HAP-1 (cell line): ENCODE data around the gene ARMH4.

Source experiments
- DNase-seq, 2 experiments: peaks; one replicate each; pipeline ENCODE4 v3.0.0-alpha.2; 2016 to 2020; ENCODE audit warnings: low spot score in 2 of 2
- H3K27me3 ChIP-seq: fragments of 250-450 bp; sonication (Bioruptor Pico); 2 replicates; pipeline ENCODE4 v1.5.1; 2020; ENCODE audit warnings: low read depth, mild to moderate bottlenecking, moderate library complexity
- H3K36me3 ChIP-seq: fragments of 250-450 bp; sonication (Bioruptor Pico); replicated peaks from 2 replicates; pipeline ENCODE4 v1.5.1; 2020; ENCODE audit warnings: mild to moderate bottlenecking
- H3K4me1 ChIP-seq: fragments of 250-450 bp; sonication (Bioruptor Pico); 2 replicates; pipeline ENCODE4 v1.5.1; 2020; ENCODE audit warnings: mild to moderate bottlenecking
- H3K4me3 ChIP-seq: fragments of 250-450 bp; sonication (Bioruptor Pico); 2 replicates; pipeline ENCODE4 v1.5.1; 2020; ENCODE audit warnings: mild to moderate bottlenecking, moderate library complexity
- H3K9me3 ChIP-seq: fragments of 250-450 bp; sonication (Bioruptor Pico); 2 replicates; pipeline ENCODE4 v1.5.1; 2020; ENCODE audit warnings: mild to moderate bottlenecking, moderate library complexity
- in situ Hi-C: fragments of 300-500 bp; cut with MboI; formaldehyde crosslinking; loops from 3 replicates; pipeline ENCODE4 v1.14.3; 2020; ENCODE audit warnings: low sequenced_read_pairs, inconsistent platforms, mixed read lengths

Gene ARMH4

DNA sequence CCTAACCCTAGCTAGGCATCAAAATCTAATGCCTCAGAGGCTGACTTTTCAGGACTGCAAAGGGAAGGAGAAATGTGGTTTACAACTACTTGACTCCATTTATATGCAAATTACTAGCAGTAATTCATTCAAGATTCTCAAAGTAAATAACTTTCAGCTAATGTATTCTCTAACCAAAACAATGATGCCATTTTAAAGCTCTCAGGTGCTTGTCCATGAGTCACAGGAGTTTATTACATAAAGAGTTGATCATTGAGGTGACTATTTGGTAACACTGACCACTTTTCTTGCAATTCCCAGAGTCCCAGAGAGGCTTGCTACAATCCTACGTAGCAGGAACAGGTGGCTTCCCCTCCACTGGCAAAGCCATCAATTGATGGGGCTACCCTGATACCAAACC is 177.1 kb downstream of the ARMH4 start:
- in situ Hi-C loops = no loop called here
- Histone ChIP-seq H3K4me1 (peaks cover 3% of the 10 kb centered on the region; the same call in 1 of the 2 replicates), H3K4me3 (no peak overlapping the region), H3K36me3 (no peaks in the 10 kb centered on the region), H3K27me3 (peaks cover 14% of the 10 kb centered on the region), H3K9me3 (no peaks in the 10 kb centered on the region)
- peak in 1 of 2 experiments; percentile 55 for DNase-seq

DNA sequence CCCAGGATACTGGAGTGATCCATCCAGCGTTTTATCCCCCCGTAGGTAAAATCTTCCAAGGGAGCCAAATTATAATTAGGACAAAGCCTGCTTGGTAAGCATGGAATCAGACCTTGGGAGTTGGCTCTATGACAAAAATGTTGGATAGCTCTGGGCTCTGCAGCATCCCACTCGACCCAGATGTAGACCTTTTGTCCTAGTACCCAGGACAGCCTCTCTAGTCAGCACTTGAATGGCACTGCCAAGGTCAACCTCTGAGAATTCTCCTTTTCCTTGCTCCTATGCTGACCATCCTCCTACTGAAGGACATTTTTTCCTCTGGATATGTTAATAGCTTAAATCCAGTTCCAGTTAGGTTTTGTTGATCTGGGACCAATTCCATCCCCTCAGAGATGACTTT is 181.4 kb downstream of the ARMH4 start:
- in situ Hi-C loops = no loop called here
- Histone ChIP-seq H3K27me3 (no peaks in the 10 kb centered on the region), H3K4me1 (peaks cover 3% of the 10 kb centered on the region; the same call in 1 of the 2 replicates), H3K4me3 (no peak overlapping the region), H3K36me3 (no peaks in the 10 kb centered on the region), H3K9me3 (no peaks in the 10 kb centered on the region)
- no peak for DNase-seq

DNA sequence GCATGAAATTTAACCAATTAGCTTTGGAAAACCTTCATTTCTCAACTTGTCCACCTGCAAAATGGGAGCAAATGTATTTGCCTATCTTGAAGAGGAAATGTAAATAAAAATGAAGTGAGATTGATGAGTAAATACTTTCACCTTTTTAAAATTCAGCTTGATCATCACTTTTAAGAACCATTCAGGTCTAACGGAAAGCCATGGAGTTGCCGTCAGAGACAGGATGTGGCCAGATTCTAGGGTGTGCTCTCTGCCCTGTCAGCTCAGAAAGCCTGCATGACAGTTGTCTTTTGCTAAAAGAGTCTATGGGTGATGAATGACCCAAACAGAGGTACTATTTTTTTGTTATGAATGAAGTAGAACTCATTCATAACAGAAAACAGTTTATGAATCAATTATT is 181.8 kb downstream of the ARMH4 start:
- peaks cover 3% of the 10 kb centered on the region; the same call in 1 of the 2 replicates for H3K4me1 ChIP-seq
- H3K9me3 ChIP-seq = no peaks in the 10 kb centered on the region
- no peak overlapping the region for H3K4me3 ChIP-seq
- H3K36me3 ChIP-seq = no peaks in the 10 kb centered on the region
- no peak for DNase-seq
- no peaks in the 10 kb centered on the region for H3K27me3 ChIP-seq
- in situ Hi-C loops = no loop called here

DNA sequence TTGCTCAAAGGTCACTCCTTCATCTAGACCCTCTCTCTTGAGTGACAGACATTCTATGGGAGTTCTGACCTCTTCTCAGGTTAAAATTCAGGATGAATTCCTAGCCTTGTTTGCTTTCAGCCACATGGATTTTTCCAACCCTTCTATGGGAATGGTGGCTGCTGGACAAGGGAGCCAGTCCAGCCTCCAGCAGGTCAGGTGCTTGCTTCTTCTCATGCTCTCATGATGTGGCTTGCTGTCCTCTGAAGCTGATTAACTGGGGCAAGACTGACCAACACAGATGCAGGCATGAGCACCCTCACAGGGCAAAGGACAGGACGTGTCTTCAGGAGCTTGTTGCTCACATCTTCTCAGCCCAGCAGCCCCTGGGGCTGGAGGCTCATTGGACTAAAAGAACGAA is 188.9 kb downstream of the ARMH4 start:
- no peak overlapping the region for H3K4me3 ChIP-seq
- in situ Hi-C loops = no loop called here
- peaks cover 37% of the 10 kb centered on the region for H3K4me1 ChIP-seq
- no peaks in the 10 kb centered on the region for H3K36me3 ChIP-seq
- H3K27me3 ChIP-seq = no peaks in the 10 kb centered on the region
- H3K9me3 ChIP-seq = no peaks in the 10 kb centered on the region
- no peak for DNase-seq

DNA sequence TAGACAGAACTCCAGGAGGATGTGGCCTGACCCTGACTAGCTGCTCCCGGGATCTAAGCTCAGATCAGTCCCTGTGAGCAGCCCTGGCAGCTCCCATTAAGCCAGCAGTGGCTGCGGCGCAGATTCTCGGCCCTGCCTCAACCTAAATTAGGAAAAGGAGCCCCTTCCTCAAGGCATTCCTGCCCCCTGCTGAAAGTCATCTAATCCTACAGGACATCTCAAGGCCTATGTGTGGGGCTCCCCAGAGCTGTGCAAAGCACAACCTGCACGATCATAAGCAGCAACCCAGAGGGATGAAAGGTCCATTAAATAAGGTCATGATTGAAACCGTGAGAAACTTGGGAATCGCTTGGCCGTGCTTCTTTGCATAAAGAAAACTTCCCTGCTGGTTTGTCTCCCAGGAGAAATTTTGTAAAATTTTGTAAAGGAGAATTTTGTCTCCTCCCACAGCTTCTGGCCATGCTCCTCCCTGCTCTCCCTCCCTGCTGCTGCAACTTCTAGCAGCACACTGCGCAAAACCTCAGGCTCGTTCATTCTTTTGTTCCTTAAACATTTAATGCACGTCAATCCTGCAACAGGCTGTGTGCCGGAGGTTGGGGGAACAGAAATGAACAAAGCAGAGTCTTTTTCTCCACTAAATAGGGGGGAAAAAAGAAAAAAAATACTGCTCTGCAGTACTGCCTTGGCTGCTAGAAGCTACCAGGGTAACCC is 189.5 kb downstream of the ARMH4 start:
- in situ Hi-C loops = no loop called here

DNA sequence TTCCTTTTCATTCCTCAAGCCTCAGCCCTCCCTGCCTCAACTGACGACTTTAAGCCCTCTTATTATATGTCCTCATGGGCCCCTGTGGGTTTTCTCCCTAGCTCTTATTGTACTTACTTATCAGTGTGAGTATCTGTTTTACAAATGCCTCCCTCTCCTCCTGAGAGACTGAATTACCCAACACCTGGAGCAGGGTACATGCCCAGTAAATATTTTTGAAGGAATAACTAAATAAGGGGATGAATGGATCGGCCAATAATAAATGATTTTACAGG is 190.3 kb downstream of the ARMH4 start:
- in situ Hi-C loops = no loop called here
- Histone ChIP-seq H3K27me3 (no peaks in the 10 kb centered on the region), H3K4me1 (peaks cover 43% of the 10 kb centered on the region), H3K9me3 (no peaks in the 10 kb centered on the region; the same call in 1 of the 2 replicates), H3K4me3 (no peak overlapping the region), H3K36me3 (no peaks in the 10 kb centered on the region)
- no peak for DNase-seq

More for the DNA sequence above, 189.5 kb downstream of the ARMH4 start:
- Histone ChIP-seq H3K9me3 (no peaks in the 10 kb centered on the region; the same call in 1 of the 2 replicates), H3K27me3 (no peaks in the 10 kb centered on the region), H3K4me1 (peaks cover 43% of the 10 kb centered on the region), H3K36me3 (no peaks in the 10 kb centered on the region), H3K4me3 (no peak overlapping the region)
- DNase-seq = peak; percentile 25 to 64

DNA sequence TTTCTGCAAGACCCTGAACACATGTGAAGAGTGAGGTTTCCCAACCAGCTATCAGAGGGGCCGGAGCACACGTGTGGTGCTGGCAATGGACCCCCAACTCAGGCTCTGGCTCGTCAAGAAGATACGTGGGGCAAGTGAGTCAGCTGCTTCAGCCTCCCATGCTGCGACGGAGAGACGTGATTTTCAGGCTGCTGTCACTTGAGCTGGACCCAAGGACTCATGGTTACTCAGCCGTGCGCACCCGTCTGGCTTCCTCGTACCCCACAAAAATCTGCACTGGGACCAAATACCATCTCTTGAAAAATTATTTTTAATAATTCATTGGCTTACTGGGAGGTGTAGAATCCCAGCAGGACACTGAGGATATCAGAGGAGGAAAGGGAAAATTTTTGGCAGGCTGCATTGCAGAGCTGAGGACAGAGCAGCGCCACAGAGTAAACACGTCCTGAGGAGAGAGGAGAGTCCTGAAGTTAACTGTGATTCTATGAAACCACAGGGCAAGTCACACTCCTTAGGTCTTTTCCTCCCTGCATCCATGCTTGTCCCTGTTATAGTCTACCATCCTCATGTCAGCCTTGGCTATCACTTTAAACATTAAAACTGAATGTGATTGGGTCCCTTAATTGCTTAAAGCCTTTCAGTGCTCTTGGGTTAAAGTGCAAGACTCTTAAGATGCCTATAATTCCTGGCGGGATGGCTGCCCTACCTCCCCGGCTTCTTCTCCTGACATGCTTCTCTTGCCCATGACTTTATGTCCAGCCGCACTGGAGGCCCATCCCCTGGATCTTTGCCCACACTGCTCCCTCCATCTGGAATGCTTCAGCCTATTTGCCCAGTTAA is 190.8 kb downstream of the ARMH4 start:
- no peak overlapping the region for H3K4me3 ChIP-seq
- peaks cover 43% of the 10 kb centered on the region for H3K4me1 ChIP-seq
- no peaks in the 10 kb centered on the region; the same call in 1 of the 2 replicates for H3K9me3 ChIP-seq
- DNase-seq = no peak
- no peaks in the 10 kb centered on the region for H3K36me3 ChIP-seq
- H3K27me3 ChIP-seq = no peaks in the 10 kb centered on the region
- in situ Hi-C loops = no loop called here

DNA sequence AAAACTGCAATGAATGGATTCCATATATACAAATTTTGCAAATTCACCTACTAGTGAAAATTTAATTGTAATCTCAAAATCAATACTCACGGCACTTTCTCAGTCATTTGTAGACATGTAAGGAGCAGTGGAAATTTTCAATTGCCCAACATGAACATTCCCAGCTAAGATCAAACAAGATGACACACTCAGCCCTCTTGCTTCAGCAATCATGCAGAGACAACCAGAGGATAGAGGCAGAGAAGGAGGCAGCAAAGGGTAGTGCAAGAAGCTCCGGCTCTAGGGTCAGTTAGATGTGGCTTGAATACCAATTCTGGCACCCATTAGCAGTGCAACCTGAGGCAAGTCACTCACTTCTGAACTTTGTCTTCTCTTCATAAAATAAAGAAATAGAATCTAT is 194.6 kb downstream of the ARMH4 start:
- in situ Hi-C loops = no loop called here
- Histone ChIP-seq H3K9me3 (no peaks in the 10 kb centered on the region; the same call in 1 of the 2 replicates), H3K36me3 (no peaks in the 10 kb centered on the region), H3K4me3 (no peak overlapping the region), H3K4me1 (peaks cover 37% of the 10 kb centered on the region), H3K27me3 (no peaks in the 10 kb centered on the region)
- no peak for DNase-seq
